Left ventricle myocardium inferior (tissue), 1 donor: ENCODE data around the gene SETBP1. TPM values are rescaled to one million over a fixed set of nuclear protein-coding genes. Genes with fewer than 3 reads are reported as not detected.

Experiments
- DNase-seq: peaks from one replicate; pipeline ENCODE4 v3.0.0-alpha.2; 2020
- H3K27ac ChIP-seq: fragments of 200-600 bp; replicated peaks from 2 replicates; pipeline ENCODE4 v1.8.0; 2021
- H3K27me3 ChIP-seq: fragments of 200-600 bp; 2 replicates; pipeline ENCODE4 v1.8.0; 2021; ENCODE audit warnings: low read depth
- H3K36me3 ChIP-seq: fragments of 200-600 bp; 2 replicates; pipeline ENCODE4 v1.8.0; 2021
- H3K4me1 ChIP-seq: fragments of 200-600 bp; 2 replicates; pipeline ENCODE4 v1.8.0; 2021
- H3K4me3 ChIP-seq: fragments of 200-600 bp; 2 replicates; pipeline ENCODE4 v1.8.0; 2021; ENCODE audit warnings: mild to moderate bottlenecking, moderate library complexity
- H3K9me3 ChIP-seq: fragments of 200-600 bp; replicated peaks from 2 replicates; pipeline ENCODE4 v1.8.0; 2021
- CTCF ChIP-seq: fragments of 200-600 bp; IDR thresholded peaks from 2 replicates; pipeline ENCODE4 v1.8.0; 2021; ENCODE audit warnings: antibody characterized with exemption, mild to moderate bottlenecking, borderline replicate concordance
- intact Hi-C: fragments of 100-400 bp; cut with micrococcal nuclease; formaldehyde crosslinking; loops from one replicate; pipeline ENCODE4 v1.11.0; 2022
- total RNA-seq: library from RNA; stranded (reverse); fragmentation: NEBNext Ultra II Directional; extraction: Animal tissue kit (Norgen Biotek cat#: 25700); gene quantifications from one replicate; pipeline ENCODE4 v1.2.1, GENCODE V29; 2021
- donor health status: DM: no; HTN: yes; CAD: no; lungs with severe emphysema.

The SETBP1 gene
- total RNA-seq, 1 donor from 2014 or later: 10.3 TPM

GRCh38 chr18:45068400-45069094 lies 387.9 kb downstream of the SETBP1 start:
- intact Hi-C loops: no loop called here
- Histone ChIP-seq H3K9me3 (no peaks in the 10 kb centered on the region), H3K4me1 (peaks cover 36% of the 10 kb centered on the region), H3K36me3 (no peaks in the 10 kb centered on the region), H3K27ac (no peak overlapping the region), H3K27me3 (no peaks in the 10 kb centered on the region), H3K4me3 (no peak overlapping the region)
- no peak for DNase-seq
- no peak for TF ChIP-seq CTCF

DNA sequence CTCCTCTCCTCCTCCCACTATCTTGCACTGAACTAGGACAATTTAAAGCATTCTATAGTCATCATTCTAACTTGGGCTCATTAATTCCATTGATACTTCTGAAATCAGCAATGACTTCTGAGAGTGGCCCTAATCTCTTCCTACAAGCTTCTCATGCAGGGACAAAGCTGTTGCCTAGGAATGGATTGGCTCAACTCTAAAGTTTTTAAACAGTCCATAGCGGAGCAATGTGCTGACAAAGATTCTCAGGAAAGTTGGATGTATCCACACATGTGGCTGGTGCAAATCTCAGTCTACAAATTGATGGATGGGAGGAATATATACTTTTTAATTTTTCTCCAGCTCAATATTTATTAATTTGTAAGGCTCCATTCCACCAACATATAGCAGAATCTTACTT lies 388.9 kb downstream of the SETBP1 start:
- DNase-seq: no peak
- TF ChIP-seq CTCF: no peak
- Histone ChIP-seq H3K4me3 (no peak overlapping the region), H3K27me3 (no peaks in the 10 kb centered on the region), H3K27ac (no peak overlapping the region), H3K4me1 (peaks cover 29% of the 10 kb centered on the region), H3K9me3 (no peaks in the 10 kb centered on the region), H3K36me3 (no peaks in the 10 kb centered on the region)
- intact Hi-C loops: no loop called here

DNA sequence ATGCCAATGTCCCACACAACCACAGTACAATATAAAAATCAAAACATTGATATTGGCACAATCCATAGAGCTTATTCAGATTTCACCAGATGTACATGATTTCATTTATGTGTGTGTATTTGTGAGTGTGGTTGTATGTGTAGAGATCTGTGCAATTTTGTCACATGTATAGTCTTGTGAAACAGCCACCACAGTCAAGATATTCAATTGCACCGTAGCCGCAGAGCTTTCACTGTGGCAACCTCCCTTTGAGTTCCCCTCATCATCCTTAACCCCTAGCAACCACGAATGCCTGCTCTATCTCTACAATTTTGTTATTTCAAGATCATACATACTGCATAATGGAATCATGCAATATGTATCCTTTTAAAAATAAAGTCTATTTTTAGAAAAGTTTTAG lies 391.3 kb downstream of the SETBP1 start:
- no peak for DNase-seq
- Histone ChIP-seq H3K4me3 (no peak overlapping the region), H3K9me3 (no peaks in the 10 kb centered on the region), H3K36me3 (no peaks in the 10 kb centered on the region), H3K4me1 (peaks cover 7% of the 10 kb centered on the region), H3K27ac (no peak overlapping the region), H3K27me3 (no peaks in the 10 kb centered on the region)
- no peak for TF ChIP-seq CTCF
- intact Hi-C loops: no loop called here

- H3K36me3 ChIP-seq: no peaks in the 10 kb centered on the region
- no peak for DNase-seq
- no peaks in the 10 kb centered on the region for H3K27me3 ChIP-seq
- TF ChIP-seq CTCF: no peak
- intact Hi-C loops: no loop called here
- no peak overlapping the region for H3K27ac ChIP-seq
- H3K4me3 ChIP-seq: no peak overlapping the region
- no peaks in the 10 kb centered on the region for H3K9me3 ChIP-seq
- no peaks in the 10 kb centered on the region for H3K4me1 ChIP-seq
Measured at GRCh38 chr18:45073556-45073955, 392.9 kb downstream of the SETBP1 start.

DNA sequence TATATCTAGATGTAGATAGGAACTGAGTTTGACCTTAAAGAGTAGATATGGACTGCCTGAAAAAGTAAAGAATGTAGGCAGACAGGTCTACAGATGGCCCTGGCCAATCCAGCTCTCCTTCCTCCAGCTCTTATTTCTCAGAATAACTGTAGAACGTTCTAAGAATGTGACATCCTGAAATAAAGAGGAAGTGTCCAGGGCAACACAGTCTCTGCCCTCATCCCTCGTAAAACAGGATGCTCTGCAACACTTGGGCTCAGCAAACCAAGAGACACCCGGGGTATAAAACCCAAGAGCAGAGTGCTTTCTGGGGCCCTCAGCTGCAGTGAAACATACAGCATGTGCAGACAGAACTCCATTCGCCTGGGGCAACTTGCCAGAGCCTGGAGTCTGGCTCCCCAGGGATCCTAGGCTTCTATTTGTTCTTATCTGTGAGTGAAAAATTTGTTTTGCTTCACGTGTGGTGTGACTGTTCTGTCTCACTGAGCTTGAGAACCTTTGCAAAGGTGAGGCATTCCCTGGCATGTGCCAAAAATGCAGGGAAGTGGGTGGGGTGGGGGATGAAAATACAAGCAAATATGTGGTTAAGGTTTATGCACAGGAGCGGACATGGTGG lies 401.0 kb downstream of the SETBP1 start:
- peaks cover 3% of the 10 kb centered on the region for H3K9me3 ChIP-seq
- no peaks in the 10 kb centered on the region for H3K36me3 ChIP-seq
- intact Hi-C loops: no loop called here
- TF ChIP-seq CTCF: no peak
- H3K27ac ChIP-seq: no peak overlapping the region
- peaks cover 36% of the 10 kb centered on the region for H3K27me3 ChIP-seq
- DNase-seq: no peak
- no peaks in the 10 kb centered on the region for H3K4me1 ChIP-seq
- no peak overlapping the region for H3K4me3 ChIP-seq
